ENCODE results near the gene CHST11.

DNA sequence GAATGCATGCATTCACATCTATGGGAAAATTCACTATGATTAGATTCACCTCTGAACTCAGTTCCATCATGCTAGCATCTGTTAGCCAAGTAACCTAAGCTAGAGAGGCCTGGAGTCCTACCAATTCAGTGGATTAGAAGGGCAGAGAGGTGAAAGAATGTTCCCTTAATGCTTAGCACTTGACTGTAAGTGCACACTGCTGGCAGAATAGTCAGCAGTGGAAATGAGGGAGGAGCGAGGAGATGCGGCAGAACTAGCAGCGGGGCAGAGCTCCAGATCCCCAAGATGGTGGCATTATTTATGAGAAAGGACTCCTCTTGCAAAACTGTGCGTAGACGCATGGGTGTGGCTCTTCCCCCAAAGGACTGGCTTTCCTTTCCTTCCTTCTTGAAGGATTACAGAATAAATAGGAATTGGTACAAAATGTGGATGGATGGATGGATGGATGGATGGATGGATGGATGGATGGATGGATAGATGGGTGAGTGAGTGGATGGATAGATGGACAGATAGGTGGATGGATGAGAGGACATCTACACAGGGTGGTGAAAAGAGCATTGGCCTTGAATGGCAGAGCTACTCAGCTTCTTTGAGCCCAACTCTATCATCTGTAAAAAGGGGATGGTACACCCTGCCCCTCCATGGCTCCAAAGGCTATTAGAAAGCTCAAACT is 227.2 kb downstream of the CHST11 start:
- TF ChIP-seq TCF3 (IDR thresholded peaks at IDR 0.05; ENCODE audit: borderline replicate concordance, insufficient read depth, low read depth, low read length) (no peak), GABPA (IDR thresholded peaks at IDR 0.05; ENCODE audit: low read depth) (no peak), ETV6 (conservative IDR thresholded peaks at IDR 0.05 in 1 of 2, IDR thresholded peaks at IDR 0.05 in 1 of 2; ENCODE audit: borderline replicate concordance in 1 of 2, low read depth in 1 of 2) (no peak), POLR2A (IDR thresholded peaks at IDR 0.05; ENCODE audit: low read depth, low read length) (no peak), POLR2AphosphoS5 (IDR thresholded peaks at IDR 0.05; ENCODE audit: low read length) (no peak), HDAC2 (IDR thresholded peaks at IDR 0.05) (no peak), TARDBP (IDR thresholded peaks at IDR 0.05; ENCODE audit: borderline replicate concordance) (no peak)
- TF ChIP-seq, protein P1, sequence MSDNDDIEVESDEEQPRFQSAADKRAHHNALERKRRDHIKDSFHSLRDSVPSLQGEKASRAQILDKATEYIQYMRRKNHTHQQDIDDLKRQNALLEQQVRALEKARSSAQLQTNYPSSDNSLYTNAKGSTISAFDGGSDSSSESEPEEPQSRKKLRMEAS (IDR thresholded peaks at IDR 0.05; ENCODE audit: low read depth, low read length) = no peak
- TF ChIP-seq, protein P2, sequence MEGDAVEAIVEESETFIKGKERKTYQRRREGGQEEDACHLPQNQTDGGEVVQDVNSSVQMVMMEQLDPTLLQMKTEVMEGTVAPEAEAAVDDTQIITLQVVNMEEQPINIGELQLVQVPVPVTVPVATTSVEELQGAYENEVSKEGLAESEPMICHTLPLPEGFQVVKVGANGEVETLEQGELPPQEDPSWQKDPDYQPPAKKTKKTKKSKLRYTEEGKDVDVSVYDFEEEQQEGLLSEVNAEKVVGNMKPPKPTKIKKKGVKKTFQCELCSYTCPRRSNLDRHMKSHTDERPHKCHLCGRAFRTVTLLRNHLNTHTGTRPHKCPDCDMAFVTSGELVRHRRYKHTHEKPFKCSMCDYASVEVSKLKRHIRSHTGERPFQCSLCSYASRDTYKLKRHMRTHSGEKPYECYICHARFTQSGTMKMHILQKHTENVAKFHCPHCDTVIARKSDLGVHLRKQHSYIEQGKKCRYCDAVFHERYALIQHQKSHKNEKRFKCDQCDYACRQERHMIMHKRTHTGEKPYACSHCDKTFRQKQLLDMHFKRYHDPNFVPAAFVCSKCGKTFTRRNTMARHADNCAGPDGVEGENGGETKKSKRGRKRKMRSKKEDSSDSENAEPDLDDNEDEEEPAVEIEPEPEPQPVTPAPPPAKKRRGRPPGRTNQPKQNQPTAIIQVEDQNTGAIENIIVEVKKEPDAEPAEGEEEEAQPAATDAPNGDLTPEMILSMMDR (IDR thresholded peaks at IDR 0.05 in 2 of 3, conservative IDR thresholded peaks at IDR 0.05 in 1 of 3; ENCODE audit: control insufficient read depth in 2 of 3, extremely low read depth in 1 of 3, insufficient read depth in 1 of 3, low read depth in 3 of 3, low read length in 3 of 3) = no peak
